ENCODE measurements around the gene FAM110A.
A peak's percentile ranks its signal among the peaks of the same experiment; 100 is the strongest.
"Not testable (repeated sequence)": the region's sequence is repeated elsewhere in the genome, so short reads cannot be mapped to it uniquely, and the experiment has no call there.

The FAM110A gene

GRCh38 chr20:873875-874607 lies 40.5 kb downstream of the FAM110A start:
- DNase-seq (ENCODE audit: low read depth in 3 of 3) = no peak

GRCh38 chr20:875115-875514 lies 41.6 kb downstream of the FAM110A start:
- no peak for DNase-seq (ENCODE audit: low read depth in 3 of 3)

GRCh38 chr20:877814-878213 lies 44.3 kb downstream of the FAM110A start:
- no peak for DNase-seq (ENCODE audit: low read depth in 3 of 3)

- peak in 1 of 3 donors; percentile 27 for DNase-seq (ENCODE audit: low read depth in 3 of 3)
Measured at GRCh38 chr20:878511-879307, 45.2 kb downstream of the FAM110A start.

- no peak for DNase-seq (ENCODE audit: low read depth in 3 of 3)
Measured at GRCh38 chr20:879626-880025, 46.1 kb downstream of the FAM110A start.

- no peak for DNase-seq (ENCODE audit: low read depth in 3 of 3)
Measured at GRCh38 chr20:881051-881782, 47.7 kb downstream of the FAM110A start.

- DNase-seq (ENCODE audit: low read depth in 3 of 3) = no peak
Measured at GRCh38 chr20:881783-882144, 48.2 kb downstream of the FAM110A start.

GRCh38 chr20:884983-885952 lies 51.8 kb downstream of the FAM110A start:
- DNase-seq (ENCODE audit: low read depth in 3 of 3) = no peak

GRCh38 chr20:887137-887536 lies 53.6 kb downstream of the FAM110A start:
- no peak for DNase-seq (ENCODE audit: low read depth in 3 of 3)

GRCh38 chr20:888057-888456 lies 54.5 kb downstream of the FAM110A start:
- DNase-seq (ENCODE audit: low read depth in 3 of 3) = no peak

- no peak for DNase-seq (ENCODE audit: low read depth in 3 of 3)
Measured at GRCh38 chr20:889106-889505, 55.6 kb downstream of the FAM110A start.

GRCh38 chr20:889932-890463 lies 56.5 kb downstream of the FAM110A start:
- DNase-seq (ENCODE audit: low read depth in 3 of 3) = no peak

- DNase-seq (ENCODE audit: low read depth in 3 of 3) = no peak
Measured at GRCh38 chr20:890666-891057, 57.1 kb downstream of the FAM110A start.

- DNase-seq (ENCODE audit: low read depth in 3 of 3) = no peak
Measured at GRCh38 chr20:891058-891705, 57.7 kb downstream of the FAM110A start.

- no peak for DNase-seq (ENCODE audit: low read depth in 3 of 3)
Measured at GRCh38 chr20:891706-892080, 58.2 kb downstream of the FAM110A start.

GRCh38 chr20:892371-892770 lies 58.9 kb downstream of the FAM110A start:
- not testable (repeated sequence) for DNase-seq (ENCODE audit: low read depth in 3 of 3)
